ENCODE data around the gene MIP.
A peak's percentile ranks its signal among the peaks of the same experiment; 100 is the strongest.

MIP gene

GRCh38 chr12:56484566-56484965 lies 30.1 kb upstream of the MIP start:
- peaks cover 2 to 7% of the 10 kb centered on the region in 2 experiments for H3K4me1 ChIP-seq (ENCODE audit: control insufficient read depth in 1 of 2, insufficient read depth in 2 of 2, low read length in 2 of 2)
- no peak overlapping the region for H2AK5ac ChIP-seq (ENCODE audit: low read length)
- H3K4ac ChIP-seq (ENCODE audit: low read depth, low read length), result no peak overlapping the region
- no peak overlapping the region for H2BK120ac ChIP-seq (ENCODE audit: insufficient read depth, low read length, poor library complexity)
- H3K4me2 ChIP-seq (ENCODE audit: low read length), result no peak overlapping the region
- no peaks in the 10 kb centered on the region for H3K79me1 ChIP-seq (ENCODE audit: low read length)
- H3K23ac ChIP-seq (ENCODE audit: low read length), result no peak overlapping the region
- H3K14ac ChIP-seq (ENCODE audit: low read length), result no peak overlapping the region
- H4K8ac ChIP-seq (ENCODE audit: low read depth, low read length), result no peak overlapping the region
- no peaks in the 10 kb centered on the region for H3K36me3 ChIP-seq (ENCODE audit: control insufficient read depth in 1 of 2, insufficient read depth in 2 of 2, low read length in 2 of 2)
- WGBS (ENCODE audit: extremely low coverage, insufficient coverage, insufficient read length), result no CpG with 5 or more reads among the region's 1 CpG
- no peak overlapping the region for H4K12ac ChIP-seq (ENCODE audit: low read depth, low read length)
- no peak overlapping the region for H3K27ac ChIP-seq (ENCODE audit: low read depth, low read length)
- no peak overlapping the region for H3K9ac ChIP-seq (ENCODE audit: low read length)
- H3K27me3 ChIP-seq (ENCODE audit: insufficient read depth, low read length), result peaks cover 26% of the 10 kb centered on the region
- H3K79me2 ChIP-seq (ENCODE audit: control insufficient read depth, insufficient read depth, low read length, poor library complexity), result no peaks in the 10 kb centered on the region
- H4K91ac ChIP-seq (ENCODE audit: low read depth, low read length), result no peak overlapping the region
- H2BK5ac ChIP-seq (ENCODE audit: low read depth, low read length, poor library complexity), result no peak overlapping the region
- H2AFZ ChIP-seq (ENCODE audit: insufficient read depth, low read length, poor library complexity), result no peak overlapping the region
- H3K18ac ChIP-seq (ENCODE audit: low read length), result no peak overlapping the region
- H2BK12ac ChIP-seq (ENCODE audit: low read length), result no peak overlapping the region
- no peak overlapping the region for H3K4me3 ChIP-seq (ENCODE audit: low read depth, low read length)
- no peak for DNase-seq
- peaks cover 10% of the 10 kb centered on the region for H3K9me3 ChIP-seq (ENCODE audit: insufficient read depth, low read depth, low read length)

GRCh38 chr12:56479625-56480024 lies 25.2 kb upstream of the MIP start:
- H3K79me1 ChIP-seq (ENCODE audit: low read length), result no peaks in the 10 kb centered on the region
- H3K14ac ChIP-seq (ENCODE audit: low read length), result no peak overlapping the region
- no peak overlapping the region for H3K4ac ChIP-seq (ENCODE audit: low read depth, low read length)
- no peak overlapping the region for H3K4me2 ChIP-seq (ENCODE audit: low read length)
- no peak overlapping the region for H3K27ac ChIP-seq (ENCODE audit: low read depth, low read length)
- DNase-seq, result no peak
- H3K36me3 ChIP-seq (ENCODE audit: control insufficient read depth in 1 of 2, insufficient read depth in 2 of 2, low read length in 2 of 2), result no peaks in the 10 kb centered on the region
- no peak overlapping the region for H2BK12ac ChIP-seq (ENCODE audit: low read length)
- H2BK120ac ChIP-seq (ENCODE audit: insufficient read depth, low read length, poor library complexity), result no peak overlapping the region
- H3K9me3 ChIP-seq (ENCODE audit: insufficient read depth, low read depth, low read length), result no peaks in the 10 kb centered on the region
- H3K18ac ChIP-seq (ENCODE audit: low read length), result no peak overlapping the region
- no peaks in the 10 kb centered on the region for H3K27me3 ChIP-seq (ENCODE audit: insufficient read depth, low read length)
- no peak overlapping the region for H4K12ac ChIP-seq (ENCODE audit: low read depth, low read length)
- H2AK5ac ChIP-seq (ENCODE audit: low read length), result no peak overlapping the region
- H4K8ac ChIP-seq (ENCODE audit: low read depth, low read length), result no peak overlapping the region
- no peaks in the 10 kb centered on the region for H3K4me1 ChIP-seq (ENCODE audit: control insufficient read depth in 1 of 2, insufficient read depth in 2 of 2, low read length in 2 of 2)
- no peak overlapping the region for H3K4me3 ChIP-seq (ENCODE audit: low read depth, low read length)
- no peak overlapping the region for H4K91ac ChIP-seq (ENCODE audit: low read depth, low read length)
- no peak overlapping the region for H3K9ac ChIP-seq (ENCODE audit: low read length)
- no peaks in the 10 kb centered on the region for H3K79me2 ChIP-seq (ENCODE audit: control insufficient read depth, insufficient read depth, low read length, poor library complexity)
- H2BK5ac ChIP-seq (ENCODE audit: low read depth, low read length, poor library complexity), result no peak overlapping the region
- no peak overlapping the region for H2AFZ ChIP-seq (ENCODE audit: insufficient read depth, low read length, poor library complexity)
- no CpG with 5 or more reads among the region's 7 CpGs for WGBS (ENCODE audit: extremely low coverage, insufficient coverage, insufficient read length)
- H3K23ac ChIP-seq (ENCODE audit: low read length), result no peak overlapping the region

GRCh38 chr12:56477521-56478225 lies 23.2 kb upstream of the MIP start:
- Histone ChIP-seq H3K4ac (ENCODE audit: low read depth, low read length) (no peak overlapping the region), H4K91ac (ENCODE audit: low read depth, low read length) (no peak overlapping the region), H2AFZ (ENCODE audit: insufficient read depth, low read length, poor library complexity) (no peak overlapping the region), H3K4me1 (ENCODE audit: control insufficient read depth in 1 of 2, insufficient read depth in 2 of 2, low read length in 2 of 2) (no peaks in the 10 kb centered on the region), H4K8ac (ENCODE audit: low read depth, low read length) (no peak overlapping the region), H2BK120ac (ENCODE audit: insufficient read depth, low read length, poor library complexity) (no peak overlapping the region), H3K14ac (ENCODE audit: low read length) (no peak overlapping the region), H3K18ac (ENCODE audit: low read length) (no peak overlapping the region), H3K36me3 (ENCODE audit: control insufficient read depth in 1 of 2, insufficient read depth in 2 of 2, low read length in 2 of 2) (no peaks in the 10 kb centered on the region), H2BK12ac (ENCODE audit: low read length) (no peak overlapping the region), H3K27me3 (ENCODE audit: insufficient read depth, low read length) (no peaks in the 10 kb centered on the region), H3K27ac (ENCODE audit: low read depth, low read length) (no peak overlapping the region), H3K79me2 (ENCODE audit: control insufficient read depth, insufficient read depth, low read length, poor library complexity) (no peaks in the 10 kb centered on the region), H3K9me3 (ENCODE audit: insufficient read depth, low read depth, low read length) (no peaks in the 10 kb centered on the region), H3K4me3 (ENCODE audit: low read depth, low read length) (no peak overlapping the region), H2BK5ac (ENCODE audit: low read depth, low read length, poor library complexity) (no peak overlapping the region), H3K23ac (ENCODE audit: low read length) (no peak overlapping the region), H3K9ac (ENCODE audit: low read length) (no peak overlapping the region), H4K12ac (ENCODE audit: low read depth, low read length) (no peak overlapping the region), H3K79me1 (ENCODE audit: low read length) (no peaks in the 10 kb centered on the region), H2AK5ac (ENCODE audit: low read length) (no peak overlapping the region), H3K4me2 (ENCODE audit: low read length) (no peak overlapping the region)
- no peak for DNase-seq
- no CpG with 5 or more reads among the region's 6 CpGs for WGBS (ENCODE audit: extremely low coverage, insufficient coverage, insufficient read length)

- Histone ChIP-seq H2BK5ac (ENCODE audit: low read depth, low read length, poor library complexity) (no peak overlapping the region), H2AK5ac (ENCODE audit: low read length) (no peak overlapping the region), H3K14ac (ENCODE audit: low read length) (no peak overlapping the region), H3K9me3 (ENCODE audit: insufficient read depth, low read depth, low read length) (no peaks in the 10 kb centered on the region), H2BK12ac (ENCODE audit: low read length) (no peak overlapping the region), H4K8ac (ENCODE audit: low read depth, low read length) (no peak overlapping the region), H3K4ac (ENCODE audit: low read depth, low read length) (no peak overlapping the region), H2AFZ (ENCODE audit: insufficient read depth, low read length, poor library complexity) (no peak overlapping the region), H3K9ac (ENCODE audit: low read length) (no peak overlapping the region), H3K27ac (ENCODE audit: low read depth, low read length) (no peak overlapping the region), H3K4me1 (ENCODE audit: control insufficient read depth in 1 of 2, insufficient read depth in 2 of 2, low read length in 2 of 2) (no peaks in the 10 kb centered on the region), H4K91ac (ENCODE audit: low read depth, low read length) (no peak overlapping the region), H3K4me3 (ENCODE audit: low read depth, low read length) (no peak overlapping the region), H3K4me2 (ENCODE audit: low read length) (no peak overlapping the region), H3K36me3 (ENCODE audit: control insufficient read depth in 1 of 2, insufficient read depth in 2 of 2, low read length in 2 of 2) (no peaks in the 10 kb centered on the region), H3K79me1 (ENCODE audit: low read length) (no peaks in the 10 kb centered on the region), H3K79me2 (ENCODE audit: control insufficient read depth, insufficient read depth, low read length, poor library complexity) (no peaks in the 10 kb centered on the region), H3K27me3 (ENCODE audit: insufficient read depth, low read length) (no peaks in the 10 kb centered on the region), H2BK120ac (ENCODE audit: insufficient read depth, low read length, poor library complexity) (no peak overlapping the region), H3K23ac (ENCODE audit: low read length) (no peak overlapping the region), H3K18ac (ENCODE audit: low read length) (no peak overlapping the region), H4K12ac (ENCODE audit: low read depth, low read length) (no peak overlapping the region)
- WGBS (ENCODE audit: extremely low coverage, insufficient coverage, insufficient read length), result no CpG with 5 or more reads among the region's 1 CpG
- DNase-seq, result peak; percentile 63 to 75
These were observed 22.5 kb upstream of the MIP start for GRCh38 chr12:56476972-56477432.
